DND-41 (cell line): ENCODE data around the gene PIGBOS1.

Experiments
- EZH2 ChIP-seq: IDR thresholded peaks from 3 replicates; pipeline ENCODE4 v1.6.1; 2012; ENCODE audit warnings: borderline replicate concordance, low read depth, mild to moderate bottlenecking, moderate library complexity, low read length, inconsistent platforms; ENCODE audit not compliant: severe bottlenecking
- TF ChIP-seq, protein P1 (sequence below): IDR thresholded peaks from 2 replicates; pipeline ENCODE4 v1.5.1; 2012; ENCODE audit warnings: borderline replicate concordance, low read length, moderate library complexity, mild to moderate bottlenecking; ENCODE audit not compliant: poor library complexity, severe bottlenecking; ENCODE audit errors: extremely low read depth

DNA sequence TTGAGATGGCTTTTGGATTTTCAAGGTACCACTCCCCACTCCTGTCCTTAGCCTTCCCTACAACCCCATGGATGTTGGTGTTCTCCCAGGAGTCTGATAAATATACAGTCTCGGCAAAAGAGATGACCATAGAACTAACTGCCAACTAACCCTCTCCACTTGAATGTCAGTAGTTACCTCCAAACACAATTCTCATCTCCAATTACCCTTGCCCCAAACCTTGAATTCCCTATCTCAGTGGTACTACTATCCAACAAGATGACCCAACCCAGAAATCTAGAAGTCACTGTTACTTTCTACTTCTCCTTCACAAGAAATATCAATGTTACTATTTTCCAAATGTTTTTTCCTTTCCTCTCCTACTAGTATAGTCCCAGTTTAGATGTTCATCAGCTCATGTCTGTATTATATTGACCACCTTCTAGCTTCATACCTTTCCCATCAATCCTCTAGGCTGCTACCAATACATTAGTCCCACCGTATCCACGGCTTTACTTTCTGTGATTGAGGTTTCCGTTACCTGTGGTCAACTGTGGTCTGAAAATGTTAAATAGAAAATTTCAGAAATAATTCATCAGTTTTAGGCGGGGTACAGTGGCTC is 38.2 kb upstream of the PIGBOS1 start:
- TF ChIP-seq, protein P1, sequence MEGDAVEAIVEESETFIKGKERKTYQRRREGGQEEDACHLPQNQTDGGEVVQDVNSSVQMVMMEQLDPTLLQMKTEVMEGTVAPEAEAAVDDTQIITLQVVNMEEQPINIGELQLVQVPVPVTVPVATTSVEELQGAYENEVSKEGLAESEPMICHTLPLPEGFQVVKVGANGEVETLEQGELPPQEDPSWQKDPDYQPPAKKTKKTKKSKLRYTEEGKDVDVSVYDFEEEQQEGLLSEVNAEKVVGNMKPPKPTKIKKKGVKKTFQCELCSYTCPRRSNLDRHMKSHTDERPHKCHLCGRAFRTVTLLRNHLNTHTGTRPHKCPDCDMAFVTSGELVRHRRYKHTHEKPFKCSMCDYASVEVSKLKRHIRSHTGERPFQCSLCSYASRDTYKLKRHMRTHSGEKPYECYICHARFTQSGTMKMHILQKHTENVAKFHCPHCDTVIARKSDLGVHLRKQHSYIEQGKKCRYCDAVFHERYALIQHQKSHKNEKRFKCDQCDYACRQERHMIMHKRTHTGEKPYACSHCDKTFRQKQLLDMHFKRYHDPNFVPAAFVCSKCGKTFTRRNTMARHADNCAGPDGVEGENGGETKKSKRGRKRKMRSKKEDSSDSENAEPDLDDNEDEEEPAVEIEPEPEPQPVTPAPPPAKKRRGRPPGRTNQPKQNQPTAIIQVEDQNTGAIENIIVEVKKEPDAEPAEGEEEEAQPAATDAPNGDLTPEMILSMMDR = no peak
- TF ChIP-seq EZH2 = no peak
